GM20000 (cell line): Measurements from ENCODE around the gene PARN.

Source experiments
- DNase-seq: peaks from one replicate; pipeline ENCODE4 v3.0.0; 2012; ENCODE audit warnings: low spot score
- TF ChIP-seq, protein P1 (sequence below): IDR thresholded peaks from 2 replicates; pipeline ENCODE4 v1.5.1; 2012; ENCODE audit warnings: mild to moderate bottlenecking, control low read depth; ENCODE audit errors: extremely low read depth, missing control alignments

Gene PARN

DNA sequence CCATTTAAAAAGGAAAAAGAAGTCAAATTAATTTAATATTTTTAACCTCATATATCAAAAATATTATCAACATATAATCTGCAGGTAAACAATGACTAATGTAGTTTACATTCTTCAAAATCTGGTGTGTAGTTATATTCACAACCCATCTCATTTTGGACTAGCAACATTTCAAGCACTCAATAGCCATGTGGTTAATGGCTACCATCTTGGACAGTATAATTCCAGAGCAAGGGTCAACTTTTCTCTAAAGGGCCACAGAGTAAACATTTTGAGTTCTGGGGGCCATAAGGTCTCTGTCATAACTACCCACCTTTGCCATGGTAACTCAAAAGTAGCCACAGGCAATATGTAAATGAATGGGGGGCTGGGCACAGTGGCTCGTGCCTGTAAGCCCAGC is 153.9 kb downstream of the PARN start:
- no peak for DNase-seq
- TF ChIP-seq, protein P1, sequence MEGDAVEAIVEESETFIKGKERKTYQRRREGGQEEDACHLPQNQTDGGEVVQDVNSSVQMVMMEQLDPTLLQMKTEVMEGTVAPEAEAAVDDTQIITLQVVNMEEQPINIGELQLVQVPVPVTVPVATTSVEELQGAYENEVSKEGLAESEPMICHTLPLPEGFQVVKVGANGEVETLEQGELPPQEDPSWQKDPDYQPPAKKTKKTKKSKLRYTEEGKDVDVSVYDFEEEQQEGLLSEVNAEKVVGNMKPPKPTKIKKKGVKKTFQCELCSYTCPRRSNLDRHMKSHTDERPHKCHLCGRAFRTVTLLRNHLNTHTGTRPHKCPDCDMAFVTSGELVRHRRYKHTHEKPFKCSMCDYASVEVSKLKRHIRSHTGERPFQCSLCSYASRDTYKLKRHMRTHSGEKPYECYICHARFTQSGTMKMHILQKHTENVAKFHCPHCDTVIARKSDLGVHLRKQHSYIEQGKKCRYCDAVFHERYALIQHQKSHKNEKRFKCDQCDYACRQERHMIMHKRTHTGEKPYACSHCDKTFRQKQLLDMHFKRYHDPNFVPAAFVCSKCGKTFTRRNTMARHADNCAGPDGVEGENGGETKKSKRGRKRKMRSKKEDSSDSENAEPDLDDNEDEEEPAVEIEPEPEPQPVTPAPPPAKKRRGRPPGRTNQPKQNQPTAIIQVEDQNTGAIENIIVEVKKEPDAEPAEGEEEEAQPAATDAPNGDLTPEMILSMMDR = no peak

DNA sequence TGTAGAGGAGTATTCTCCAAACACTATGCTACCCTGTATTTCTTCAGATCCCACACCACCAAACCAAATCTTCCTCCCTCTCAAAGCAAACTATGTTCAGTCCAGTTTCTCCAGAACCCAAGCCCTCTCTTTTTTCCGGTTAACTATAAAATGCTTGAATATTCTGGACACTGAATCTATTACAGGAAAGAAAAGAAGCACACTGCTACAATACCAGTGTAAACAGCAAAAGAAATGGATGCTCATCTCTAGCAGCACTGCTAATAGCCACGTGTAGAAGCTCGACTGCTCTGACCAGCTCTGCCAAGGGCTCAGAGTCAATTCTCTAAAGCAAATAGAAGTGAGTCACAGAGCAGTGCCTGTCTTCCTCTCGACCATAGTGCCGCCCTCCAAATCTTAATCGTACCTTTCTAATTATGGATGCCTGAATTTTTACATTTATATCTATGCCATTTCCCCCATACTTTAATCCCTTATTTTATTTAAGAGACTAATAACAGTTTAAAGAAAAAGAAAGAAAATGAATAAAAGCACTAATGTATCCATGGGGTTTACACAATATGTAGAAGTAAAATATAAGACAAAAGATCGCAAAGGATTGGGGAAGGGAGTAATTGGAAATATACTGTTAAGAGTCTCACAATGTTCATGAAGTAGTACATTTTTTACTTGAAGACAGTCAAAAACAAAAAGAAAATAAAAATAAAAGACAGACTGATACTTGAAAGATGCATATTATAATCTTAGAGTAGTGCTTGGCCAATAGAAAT is 154.5 kb downstream of the PARN start:
- TF ChIP-seq, protein P1 = no peak
- DNase-seq = no peak

DNA sequence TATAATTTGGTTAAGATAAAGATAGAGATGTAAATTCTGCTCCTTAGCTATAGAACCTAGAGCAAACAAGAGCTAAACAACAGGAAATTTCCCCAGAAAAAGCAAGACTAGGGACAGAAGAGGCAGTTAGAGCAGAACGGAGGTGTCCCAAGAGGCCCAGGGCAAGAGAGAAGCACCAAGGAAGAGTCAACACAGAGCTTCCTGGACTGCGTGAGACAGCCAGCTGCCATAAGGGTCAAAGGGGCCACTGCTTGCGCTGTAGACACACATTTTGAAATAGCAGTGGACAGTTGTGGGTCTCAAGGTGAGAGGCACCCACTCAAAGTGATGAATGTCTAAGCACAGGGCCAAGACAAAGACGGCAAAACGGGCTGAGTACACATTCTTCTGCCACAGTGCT is 156.6 kb downstream of the PARN start:
- TF ChIP-seq, protein P1 = no peak
- no peak for DNase-seq

DNA sequence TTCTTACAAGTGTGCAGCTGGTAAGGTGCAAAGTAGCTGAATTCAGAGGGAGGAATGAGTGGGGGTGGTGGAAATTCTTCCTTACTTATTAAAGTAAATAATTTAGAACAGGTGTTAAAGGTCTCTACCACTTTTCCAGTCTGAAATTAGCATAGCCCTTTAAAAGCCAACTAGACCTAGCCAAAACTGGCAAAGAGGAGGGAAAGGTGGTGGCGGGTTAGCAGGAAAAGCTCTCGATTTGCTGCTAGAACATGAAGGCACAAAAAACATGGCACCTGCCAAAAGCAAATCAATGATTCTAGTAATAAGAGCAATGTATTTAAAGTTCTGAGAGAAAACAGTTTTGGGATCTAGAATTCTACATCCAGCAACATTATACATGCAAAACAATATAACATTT is 157.7 kb downstream of the PARN start:
- TF ChIP-seq, protein P1 = no peak
- no peak for DNase-seq

DNA sequence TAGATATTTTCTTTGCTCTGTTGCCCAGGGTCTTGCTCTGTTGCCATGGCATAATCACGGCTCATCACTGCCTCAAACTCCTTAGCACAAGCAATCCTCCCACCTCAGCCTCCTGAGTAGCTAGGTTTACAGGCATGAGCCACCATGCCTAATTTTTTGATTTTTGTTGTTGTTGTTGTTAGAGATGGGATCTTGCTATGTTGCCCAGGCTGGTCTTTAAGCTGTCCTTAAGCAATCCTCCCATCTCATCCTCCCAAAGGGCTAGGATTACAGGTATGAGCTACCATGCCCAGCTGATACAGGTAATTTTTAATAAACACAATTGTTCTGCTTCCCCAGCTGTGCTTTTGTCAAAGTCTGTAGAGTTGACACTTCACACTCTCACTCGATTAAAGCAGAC is 159.3 kb downstream of the PARN start:
- DNase-seq = no peak
- TF ChIP-seq, protein P1 = no peak

DNA sequence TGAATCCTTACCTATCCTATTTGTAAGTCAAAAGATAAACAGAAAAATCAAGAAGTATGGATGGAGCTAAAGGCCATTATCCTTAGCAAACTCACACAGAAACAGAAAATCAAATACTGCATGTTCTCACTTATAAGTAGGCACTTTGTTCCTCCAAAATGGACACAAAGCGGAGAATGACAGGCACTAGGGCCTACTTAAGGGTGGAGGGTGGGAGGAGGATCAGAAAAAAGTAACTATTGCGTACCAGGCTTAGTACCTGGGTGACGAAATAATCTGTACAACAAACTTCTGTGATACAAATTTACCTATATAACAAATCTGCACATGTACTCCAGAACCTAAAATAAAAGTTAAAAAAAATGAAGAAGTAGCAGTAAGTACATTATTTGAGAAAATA is 164.3 kb downstream of the PARN start:
- TF ChIP-seq, protein P1 = no peak
- no peak for DNase-seq

DNA sequence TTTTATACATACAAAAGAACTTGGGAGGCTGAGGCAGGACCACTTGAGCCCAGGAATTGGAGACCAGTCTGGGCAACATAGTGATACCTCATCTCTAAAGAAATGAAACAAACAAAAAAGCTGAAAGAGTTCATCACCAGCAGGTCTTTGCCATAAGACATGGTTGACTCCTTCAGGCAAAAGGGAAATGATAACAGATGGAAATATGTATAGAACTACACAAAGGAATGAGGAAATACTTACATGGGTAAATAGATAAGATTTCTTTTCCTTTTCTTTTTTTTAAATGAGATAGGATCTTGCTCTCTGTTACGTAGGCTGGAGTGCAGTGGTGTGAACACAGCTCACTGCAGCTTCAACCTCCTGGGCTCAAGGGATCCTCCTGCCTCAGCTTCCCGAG is 165.3 kb downstream of the PARN start:
- DNase-seq = no peak
- TF ChIP-seq, protein P1 = no peak
